Left hindlimb (tissue), 1 donor: ENCODE results near the gene PARP1.
"Not testable (repeated sequence)": the region's sequence is repeated elsewhere in the genome, so short reads cannot be mapped to it uniquely, and the experiment has no call there.

Source experiments
- DNase-seq: peaks from one replicate; pipeline ENCODE4 v3.0.0-alpha.2; 2018

PARP1 gene

DNA sequence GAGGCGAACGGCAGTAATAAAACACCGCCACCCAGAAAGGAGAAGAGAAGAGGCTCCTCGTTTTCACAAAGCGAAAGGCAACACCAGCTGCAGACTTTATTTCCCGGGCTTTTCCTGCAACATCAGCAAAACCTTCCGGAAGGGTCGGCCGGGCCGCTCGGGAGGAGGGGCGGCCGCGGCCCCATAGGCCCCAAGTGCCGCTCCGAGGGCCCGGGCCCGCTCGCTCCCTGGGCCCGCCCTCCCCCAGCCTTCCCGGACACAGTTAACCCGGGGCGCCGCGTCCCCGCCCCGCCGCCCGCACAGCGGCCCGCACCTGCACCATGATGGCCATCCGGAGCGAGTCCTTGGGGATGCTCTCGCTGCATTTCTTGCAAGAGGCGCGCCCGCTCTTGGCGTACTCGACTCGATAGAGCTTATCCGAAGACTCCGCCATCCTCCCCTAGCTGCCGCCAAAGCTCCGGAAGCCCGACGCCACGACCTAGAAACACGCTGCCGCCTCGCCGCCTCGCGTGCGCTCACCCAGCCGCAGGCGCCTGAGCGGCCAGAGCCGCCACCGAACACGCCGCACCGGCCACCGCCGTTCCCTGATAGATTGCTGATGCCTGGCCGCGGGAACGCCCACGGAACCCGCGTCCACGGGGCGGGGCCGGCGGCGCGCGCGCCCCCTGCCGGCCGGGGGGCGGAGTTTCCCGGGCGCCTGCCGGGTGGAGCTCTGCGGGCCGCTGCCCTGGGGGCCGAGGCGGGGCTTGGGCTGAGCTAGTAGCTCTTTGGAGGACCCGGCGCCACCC lies at the start of gene PARP1:
Gene PARP1 (minus strand): TSS at position 597 of the 788 bp plus-strand sequence. CDS start 164 bp downstream, at position 433.
- DNase-seq, result peak; percentile 90

GRCh38 chr1:226457307-226457712 lies 49.4 kb upstream of the PARP1 start:
- no peak for DNase-seq

DNA sequence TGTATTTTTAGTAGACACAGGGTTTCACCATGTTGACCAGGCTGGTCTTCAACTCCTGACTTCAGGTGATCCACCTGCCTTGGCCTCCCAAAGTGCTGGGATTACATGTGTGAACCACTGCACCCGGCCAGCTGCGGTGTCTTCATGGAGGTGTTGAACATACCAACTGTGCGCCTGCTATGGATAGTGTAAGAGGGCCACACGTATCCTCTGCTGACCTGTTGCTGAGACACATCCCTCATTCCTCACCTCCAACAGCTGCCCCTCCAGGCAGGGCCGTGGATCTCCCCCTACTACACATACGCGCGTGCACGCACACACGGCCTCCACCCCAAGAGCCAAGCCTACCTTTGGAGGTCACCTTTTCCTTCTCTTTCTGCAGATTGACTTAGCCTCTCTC lies 48.0 kb upstream of the PARP1 start:
- DNase-seq, result no peak

DNA sequence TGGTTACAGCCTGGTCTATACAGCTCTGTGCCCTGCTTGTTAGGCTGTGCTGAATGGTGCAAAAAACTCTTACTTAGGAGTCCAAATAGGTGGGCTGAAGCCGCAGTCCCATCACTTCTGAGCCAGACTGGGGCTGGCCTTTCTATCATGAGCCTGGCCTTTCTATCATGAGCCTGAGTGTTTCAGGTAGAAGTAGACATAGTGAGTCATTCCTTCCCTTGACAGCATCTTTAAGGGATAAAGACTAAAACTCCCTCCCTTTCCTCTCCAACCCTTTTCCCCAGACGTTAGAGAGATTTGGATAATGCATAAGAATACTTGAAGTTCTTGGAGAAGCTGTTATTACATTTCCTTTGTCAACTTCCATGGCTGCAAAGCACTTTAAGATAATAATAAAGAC lies 46.5 kb upstream of the PARP1 start:
- no peak for DNase-seq

DNA sequence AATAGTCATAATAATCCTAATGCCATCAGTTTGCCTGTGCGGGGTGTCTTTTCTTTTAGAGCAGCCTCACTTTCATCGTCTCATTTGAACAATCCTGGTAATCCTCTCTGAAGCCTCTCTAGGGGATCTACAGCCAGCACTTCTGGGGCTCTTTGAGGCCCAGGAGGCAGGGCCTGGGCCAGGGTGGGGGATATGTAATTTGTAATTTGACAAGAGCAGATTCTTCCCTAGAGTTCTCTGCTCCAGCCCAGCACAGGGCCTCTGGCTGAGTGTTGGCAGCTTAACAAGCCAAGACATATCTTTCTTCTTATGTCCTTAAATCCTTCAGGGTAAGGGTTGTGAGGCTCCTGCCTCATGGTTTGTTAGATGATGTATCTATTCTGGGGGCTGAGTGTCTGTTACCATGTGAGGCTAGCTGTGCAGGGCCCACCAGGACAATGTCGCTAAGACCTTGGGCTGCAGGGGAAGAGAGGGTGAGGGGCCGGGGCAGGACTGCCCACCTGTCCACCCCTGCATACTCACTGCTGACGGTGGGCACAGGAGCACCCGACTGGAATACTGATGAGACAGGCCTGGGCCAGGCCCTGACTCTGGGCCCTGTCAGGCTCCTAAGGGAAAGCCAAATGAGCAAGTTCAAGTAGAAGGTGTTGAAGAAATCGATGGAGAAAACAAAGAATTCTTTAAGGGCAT lies 45.3 kb upstream of the PARP1 start:
- DNase-seq, result no peak

DNA sequence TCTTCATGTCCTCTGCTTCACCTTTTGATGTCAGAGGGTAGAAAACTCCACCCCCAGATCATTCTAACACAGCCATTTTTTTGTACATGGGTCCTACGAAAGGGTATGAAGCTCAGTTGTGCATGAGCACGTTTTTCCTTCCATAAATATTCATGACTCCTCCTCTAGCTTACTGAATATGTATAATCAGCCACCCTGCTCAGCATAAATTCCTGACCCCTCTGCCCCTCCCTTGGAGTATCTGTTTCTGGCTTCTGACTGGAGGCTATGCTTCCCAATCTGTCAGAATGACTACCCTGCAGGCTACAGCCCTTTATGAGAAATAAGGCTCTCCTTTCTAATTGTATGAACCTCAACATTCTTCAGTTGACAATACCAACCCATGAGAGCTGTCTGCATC lies 42.8 kb upstream of the PARP1 start:
- DNase-seq, result no peak

DNA sequence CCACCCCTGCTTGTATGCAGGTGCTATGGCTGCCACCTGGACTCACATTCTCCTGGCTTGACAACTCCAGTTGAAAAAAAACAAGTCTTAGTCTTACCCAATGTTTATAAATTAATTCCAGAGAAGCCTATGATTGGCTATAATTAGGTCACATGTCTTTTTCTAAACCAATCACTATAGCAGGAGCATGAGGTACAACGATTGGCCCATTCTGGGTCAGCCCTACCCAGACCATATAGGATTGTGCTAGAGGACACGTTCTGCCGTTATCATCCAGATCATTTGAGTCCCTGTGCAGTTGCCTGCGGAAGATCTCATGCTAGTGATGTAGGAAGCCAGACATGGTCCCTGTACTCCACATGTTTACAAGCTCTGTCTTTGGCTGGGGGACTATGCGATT lies 41.9 kb upstream of the PARP1 start:
- DNase-seq, result no peak

DNA sequence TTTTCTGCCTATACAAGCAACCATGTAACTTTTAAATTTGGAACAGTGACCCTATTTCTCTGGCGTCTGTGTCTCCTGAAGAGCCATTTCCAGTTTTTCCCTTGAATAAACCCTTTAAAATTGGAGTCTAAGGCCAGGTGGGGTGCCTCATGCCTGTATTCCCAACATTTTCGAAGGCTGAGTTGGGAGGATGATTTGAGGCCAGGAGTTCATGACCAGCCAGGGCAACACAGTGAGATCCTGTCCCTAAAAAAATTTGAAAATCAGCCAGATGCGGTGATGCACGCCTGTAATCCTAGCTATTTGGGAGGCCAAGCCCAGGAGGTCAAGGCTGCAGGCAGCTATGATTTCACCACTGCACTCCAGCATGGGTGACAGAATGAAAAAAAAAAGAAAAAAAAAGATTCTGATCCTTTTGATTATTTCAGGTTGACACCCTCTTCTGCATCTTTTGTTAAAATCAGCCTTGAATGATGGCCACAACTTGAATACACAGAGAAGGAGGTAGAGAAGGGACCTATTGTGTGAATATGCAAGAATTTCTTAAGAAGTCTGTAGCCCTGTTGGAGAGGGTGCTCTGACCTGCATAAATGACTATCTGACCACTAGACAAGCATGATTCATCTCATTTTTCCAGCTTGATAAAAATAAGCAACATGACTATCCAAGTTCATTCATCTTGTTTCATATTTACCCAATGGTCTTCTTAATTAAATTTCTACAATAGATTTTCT lies 40.2 kb upstream of the PARP1 start:
- no peak for DNase-seq

GRCh38 chr1:226446094-226446493 lies 38.2 kb upstream of the PARP1 start:
- no peak for DNase-seq

GRCh38 chr1:226444901-226445300 lies 37.0 kb upstream of the PARP1 start:
- DNase-seq, result no peak

DNA sequence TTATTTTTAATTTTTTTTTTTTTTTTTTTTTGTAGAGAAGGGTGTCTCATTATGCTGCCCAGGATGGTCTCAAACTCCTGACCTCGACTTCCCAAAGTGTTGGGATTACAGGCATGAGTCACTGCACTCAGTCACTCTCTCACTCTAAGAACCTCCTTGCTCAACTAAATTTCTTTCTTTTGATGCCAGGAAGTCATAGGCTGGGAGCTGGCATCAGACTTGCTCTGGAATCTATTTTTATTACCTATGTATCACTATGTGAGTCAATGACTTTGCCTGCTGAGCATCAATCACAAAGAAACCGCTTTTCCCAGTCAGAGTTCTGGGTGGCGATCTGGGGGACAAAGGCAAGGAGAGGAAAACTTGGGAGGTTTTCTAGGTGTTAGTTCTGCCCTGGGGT lies 35.5 kb upstream of the PARP1 start:
- no peak for DNase-seq

DNA sequence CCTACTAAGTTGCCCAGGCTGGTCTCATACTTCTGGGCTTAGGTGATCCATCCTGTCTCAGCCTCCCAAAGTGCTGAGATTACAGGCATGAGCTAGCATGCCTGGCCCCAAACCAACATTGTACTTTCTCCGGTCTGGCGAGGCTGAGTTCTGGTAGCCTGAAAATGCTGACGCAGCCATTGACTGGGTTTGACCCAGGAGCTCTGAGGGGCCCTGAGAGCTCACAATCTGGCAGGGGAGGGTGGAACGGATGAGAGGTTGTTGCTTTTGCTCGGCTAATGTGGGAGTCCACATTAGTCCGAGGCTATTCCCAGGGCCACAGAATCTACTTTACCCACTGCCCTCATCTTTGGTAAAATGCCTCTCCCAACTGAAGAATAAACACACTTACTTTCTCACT lies 35.1 kb upstream of the PARP1 start:
- no peak for DNase-seq

DNA sequence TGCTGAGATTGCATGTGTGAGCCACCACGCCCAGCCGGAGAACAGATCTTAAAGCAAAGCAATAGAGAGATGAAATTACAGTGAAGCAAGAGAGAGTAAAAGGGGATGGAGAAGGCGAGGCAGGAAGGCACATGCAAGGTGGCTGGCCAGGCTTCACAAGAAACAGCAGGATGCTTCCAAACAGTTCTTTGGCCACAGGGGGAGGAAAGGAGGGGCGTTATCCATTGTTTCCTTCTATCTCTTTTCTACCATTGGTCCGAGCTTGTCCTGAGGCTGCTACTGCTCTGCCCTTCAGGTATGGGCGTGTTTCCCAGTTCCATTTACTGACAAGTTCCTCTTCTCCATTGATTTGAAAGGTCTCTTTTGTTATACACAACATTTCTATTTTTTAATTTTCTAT lies 33.7 kb upstream of the PARP1 start:
- DNase-seq, result no peak

- DNase-seq, result no peak
Observed at GRCh38 chr1:226440512-226440911, 32.6 kb upstream of the PARP1 start.

- no peak for DNase-seq
Observed at GRCh38 chr1:226438007-226438406, 30.1 kb upstream of the PARP1 start.

DNA sequence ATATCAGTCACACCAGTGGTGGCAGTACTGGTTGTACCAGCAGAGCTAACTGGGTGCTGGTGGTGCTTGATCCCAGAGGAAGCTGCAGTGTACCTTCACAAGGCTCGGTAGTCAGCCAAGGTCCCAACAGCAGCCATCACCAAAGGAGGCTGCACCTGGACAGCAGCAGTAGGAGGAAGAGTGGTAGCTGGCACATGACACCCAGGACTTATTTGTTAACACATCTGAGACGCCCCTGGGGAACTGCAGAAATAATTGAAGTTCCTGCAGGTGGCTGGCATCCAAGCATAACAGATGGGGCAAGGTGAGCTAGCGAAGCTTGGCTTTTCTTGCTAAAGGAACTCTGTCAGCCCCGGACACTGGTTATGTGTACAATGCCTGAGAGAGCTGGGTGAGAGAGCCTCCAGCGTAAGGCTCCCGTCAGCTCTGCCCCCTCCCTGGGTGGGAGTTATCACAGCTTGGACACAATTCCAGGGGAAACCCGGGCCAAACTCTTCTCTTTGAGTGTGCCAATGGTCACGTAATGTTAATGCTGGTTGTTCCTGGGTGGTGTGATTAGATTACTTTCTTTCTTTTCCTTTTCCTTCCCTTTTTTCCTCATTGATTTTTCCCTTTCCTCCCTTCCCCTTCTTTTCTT lies 29.1 kb upstream of the PARP1 start:
- DNase-seq, result no peak

- no peak for DNase-seq
Observed at GRCh38 chr1:226436472-226436854, 28.6 kb upstream of the PARP1 start.

GRCh38 chr1:226433341-226433720 lies 25.4 kb upstream of the PARP1 start:
- DNase-seq, result no peak

GRCh38 chr1:226432586-226433340 lies 24.9 kb upstream of the PARP1 start:
- no peak for DNase-seq

GRCh38 chr1:226431898-226432297 lies 24.0 kb upstream of the PARP1 start:
- not testable (repeated sequence) for DNase-seq

GRCh38 chr1:226429858-226430715 lies 22.2 kb upstream of the PARP1 start:
- no peak for DNase-seq
